Activated CD4-positive, alpha-beta T cell treated with anti-CD3 and anti-CD28 coated beads, Interleukin-2, amount 50 U/mL, for 4 hours (primary cell): ENCODE measurements around the gene TRIM47.
"Not testable (repeated sequence)": the region's sequence is repeated elsewhere in the genome, so short reads cannot be mapped to it uniquely, and the experiment has no call there.

Experiments used
- DNase-seq, 2 experiments: peaks; one replicate each; pipeline ENCODE4 v3.0.0-alpha.2; 2020

TRIM47 gene

GRCh38 chr17:75891022-75891604, 12.7 kb upstream of the TRIM47 start:
- no peak for DNase-seq

DNA sequence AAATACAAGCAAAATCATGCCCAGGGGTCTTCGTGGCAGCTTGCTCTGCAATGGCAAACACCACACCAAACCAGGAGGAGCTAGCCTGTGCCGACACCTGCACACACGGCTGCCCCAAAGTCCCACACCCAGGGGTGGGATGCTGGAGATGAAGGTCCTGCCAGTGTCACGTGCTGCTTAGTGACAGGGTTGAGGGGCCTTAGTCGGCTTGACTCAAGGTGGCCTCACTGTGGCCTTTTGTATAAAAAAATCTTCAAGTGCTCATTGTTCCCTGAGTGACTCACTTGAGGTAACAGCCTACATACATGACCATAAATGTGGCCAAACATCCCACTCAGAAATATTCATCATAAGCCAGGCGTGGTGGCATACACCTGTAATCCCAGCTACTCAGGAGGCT, 11.1 kb upstream of the TRIM47 start:
- no peak for DNase-seq

DNA sequence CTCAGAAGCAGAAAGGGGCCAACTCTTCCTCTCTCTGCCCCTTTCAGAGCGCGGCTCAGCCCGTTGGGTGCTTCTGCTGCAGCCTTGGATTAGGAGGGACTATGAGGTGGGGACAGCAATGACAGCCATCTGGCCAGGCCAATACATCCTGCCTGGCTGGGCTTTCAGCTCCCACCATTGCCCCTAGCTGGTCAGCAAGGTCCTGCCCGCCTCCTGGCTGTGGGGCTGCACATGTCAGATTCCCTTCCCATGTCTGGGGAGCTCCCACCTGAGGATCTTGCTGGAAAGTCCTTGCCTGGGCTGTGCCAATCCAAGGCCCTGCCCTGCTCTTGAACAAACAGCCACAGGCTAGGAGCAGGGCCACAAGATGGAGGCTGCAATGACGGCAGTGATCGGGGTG, 10.1 kb upstream of the TRIM47 start:
- no peak for DNase-seq

DNA sequence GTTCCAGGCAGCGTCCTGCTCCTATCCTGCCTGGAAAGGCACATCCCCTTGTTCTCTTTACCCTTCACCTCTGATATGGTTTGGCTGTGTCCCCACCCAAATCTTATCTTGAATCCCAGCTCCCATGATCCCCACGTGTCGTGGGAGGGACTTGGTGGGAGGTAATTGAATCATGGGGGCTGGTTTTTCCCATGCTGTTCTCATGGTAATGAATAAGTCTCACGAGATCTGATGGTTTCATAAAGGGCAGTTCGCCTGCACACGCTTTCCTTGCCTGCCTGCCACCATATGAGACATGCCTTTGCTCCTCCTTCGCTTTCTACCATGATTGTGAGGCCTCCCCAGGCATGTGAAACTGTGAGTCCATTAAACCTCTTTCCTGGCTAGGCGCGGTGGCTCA, 7.5 kb upstream of the TRIM47 start:
- not testable (repeated sequence) for DNase-seq

DNA sequence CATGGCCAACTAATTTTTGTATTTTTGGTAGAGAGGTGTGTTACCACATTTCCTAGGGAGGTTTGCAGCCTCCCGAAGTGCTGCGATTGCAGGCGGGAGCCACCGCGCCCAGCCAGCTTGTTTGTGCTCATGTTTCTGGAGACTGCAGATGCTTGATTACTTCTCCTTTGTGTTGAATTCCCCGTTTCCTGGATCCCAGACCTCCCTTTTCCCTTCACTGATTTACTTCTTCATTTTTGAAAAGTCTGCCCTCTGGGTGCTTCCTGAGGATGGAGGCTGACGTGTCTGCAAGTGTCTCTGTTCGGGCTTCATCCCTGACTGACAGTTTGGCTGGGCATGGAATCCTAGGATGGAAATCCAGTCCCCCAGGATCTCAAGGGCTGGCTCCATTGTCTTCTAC, 7.0 kb upstream of the TRIM47 start:
- DNase-seq, result no peak

GRCh38 chr17:75881678-75882454, 3.5 kb upstream of the TRIM47 start:
- no peak for DNase-seq

GRCh38 chr17:75880266-75880665, 1.9 kb upstream of the TRIM47 start:
- DNase-seq, result no peak

GRCh38 chr17:75877752-75878173, 618 bp downstream of the TRIM47 start:
- DNase-seq, result peak; percentile 60 to 62

DNA sequence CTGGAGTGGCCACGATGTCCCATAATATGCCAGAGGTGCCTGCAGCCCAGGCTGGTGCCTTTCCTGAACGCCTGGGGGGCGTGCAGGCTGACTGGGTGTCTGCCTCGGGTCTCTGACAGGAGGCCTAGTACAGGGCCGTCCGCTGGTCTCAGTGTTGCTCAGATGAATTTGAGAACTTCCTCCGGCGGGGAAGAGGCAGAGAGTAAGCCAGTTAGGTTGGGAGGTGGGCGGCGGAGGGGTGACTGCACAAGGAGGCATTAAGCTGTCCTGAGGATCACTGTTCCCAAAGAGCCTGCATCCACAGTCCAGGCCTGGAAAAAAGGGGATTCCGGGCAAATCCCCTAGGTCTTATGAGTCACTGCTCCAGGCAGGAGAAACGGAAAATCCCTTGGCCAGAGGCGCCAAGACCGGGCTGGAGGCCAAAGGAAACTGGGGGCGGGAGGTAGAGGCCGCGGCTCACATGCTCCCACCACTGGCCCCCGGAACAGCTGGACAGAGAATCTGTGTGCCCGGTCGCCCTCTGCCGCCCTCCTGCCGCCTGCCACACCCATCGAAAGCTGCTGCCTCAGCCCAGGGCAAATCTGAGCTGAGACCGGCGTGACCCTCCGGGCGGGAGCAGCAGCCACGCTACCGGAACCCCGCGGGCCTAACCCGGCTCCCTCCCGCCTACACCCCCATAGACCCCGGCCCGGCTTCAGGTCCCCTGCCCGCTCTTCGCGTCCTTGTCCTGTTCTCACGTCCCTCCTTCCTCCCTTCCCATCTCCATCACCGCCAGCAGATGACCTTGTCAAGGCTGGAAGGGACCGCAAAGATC, 1.2 kb downstream of the TRIM47 start:
- no peak for DNase-seq

DNA sequence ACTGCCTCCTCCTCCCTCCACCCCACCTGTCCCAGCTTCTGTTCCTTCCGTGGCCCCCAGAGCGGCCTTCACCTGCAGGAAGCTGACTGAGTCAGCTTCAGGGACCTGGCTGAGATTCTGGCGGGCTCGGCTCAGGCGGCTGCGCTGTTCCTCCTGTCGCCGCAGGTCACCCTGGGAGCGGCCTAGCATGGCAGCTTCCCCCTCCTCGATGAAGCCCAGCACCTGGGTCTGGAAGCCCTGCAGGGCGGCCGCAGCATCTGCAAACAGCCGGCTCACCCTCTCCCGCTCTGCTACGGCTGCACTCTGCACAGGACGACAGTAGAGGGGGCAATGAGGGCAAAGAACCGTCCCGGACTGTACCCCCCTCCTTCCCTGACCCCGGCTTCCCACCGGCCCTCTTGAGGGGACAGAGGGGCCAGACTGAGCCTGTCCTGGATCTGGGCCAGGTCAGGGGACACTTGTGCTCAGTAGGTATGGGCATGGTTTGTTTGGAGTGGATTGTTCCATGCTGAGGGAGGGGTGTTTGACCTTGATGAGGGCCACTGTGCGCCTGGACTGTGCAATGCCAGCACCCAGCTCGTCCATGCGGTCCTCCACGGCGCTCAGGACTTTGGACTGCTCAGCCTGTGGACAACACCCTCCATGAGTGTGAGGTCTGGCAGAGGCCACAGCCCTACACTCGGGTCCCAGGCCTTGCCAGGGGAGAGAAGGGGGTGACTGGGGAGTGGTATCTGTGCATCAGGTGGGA, 2.0 kb downstream of the TRIM47 start:
- peak; percentile 64 to 67 for DNase-seq

- no peak for DNase-seq
These were observed 2.5 kb downstream of the TRIM47 start for GRCh38 chr17:75875940-75876189.

GRCh38 chr17:75875182-75875939, 3.0 kb downstream of the TRIM47 start:
- no peak for DNase-seq

DNA sequence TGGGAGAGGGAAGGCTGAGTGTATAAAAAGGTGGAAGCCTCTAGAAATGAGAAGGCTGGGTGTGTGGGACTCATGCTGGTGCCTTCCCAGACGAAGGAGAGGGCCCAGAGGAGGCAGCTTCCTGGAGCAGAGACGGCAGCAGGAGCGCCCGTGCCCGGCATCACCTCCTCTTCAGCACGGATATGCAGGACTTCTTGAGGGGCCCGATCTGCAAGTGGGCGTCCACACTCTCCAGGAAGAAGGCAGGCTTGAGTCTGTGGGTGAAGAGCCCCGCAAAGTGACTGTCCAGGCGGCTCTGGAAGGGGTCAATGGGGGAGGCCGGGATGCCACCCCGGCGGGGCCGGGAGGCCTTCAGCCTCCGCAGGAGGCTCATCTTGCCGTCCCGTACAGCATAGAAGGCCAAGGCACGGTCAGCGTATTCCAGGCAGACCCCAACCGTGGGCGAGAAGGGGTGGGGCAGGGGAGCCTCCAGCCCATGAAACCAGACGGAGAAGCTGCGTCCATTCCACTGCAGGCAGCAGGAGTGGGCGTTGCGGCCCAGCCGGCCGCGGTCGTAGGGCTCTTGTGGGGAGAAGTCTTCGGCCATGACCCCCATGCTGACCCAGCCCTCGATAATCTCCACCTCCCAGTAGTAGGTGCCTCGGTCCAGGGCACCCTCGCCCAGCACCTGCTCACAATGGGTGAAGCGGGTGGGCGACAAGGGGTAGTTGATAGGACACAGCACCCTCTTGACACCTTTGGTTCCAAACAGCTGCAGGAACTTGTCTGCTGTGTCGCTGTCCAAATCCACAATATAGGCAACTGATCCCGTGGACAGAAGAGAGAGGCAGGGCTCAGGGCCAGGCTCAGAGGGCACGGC, 3.8 kb downstream of the TRIM47 start:
- DNase-seq, result no peak

GRCh38 chr17:75873587-75874322, 4.6 kb downstream of the TRIM47 start:
- DNase-seq, result no peak

DNA sequence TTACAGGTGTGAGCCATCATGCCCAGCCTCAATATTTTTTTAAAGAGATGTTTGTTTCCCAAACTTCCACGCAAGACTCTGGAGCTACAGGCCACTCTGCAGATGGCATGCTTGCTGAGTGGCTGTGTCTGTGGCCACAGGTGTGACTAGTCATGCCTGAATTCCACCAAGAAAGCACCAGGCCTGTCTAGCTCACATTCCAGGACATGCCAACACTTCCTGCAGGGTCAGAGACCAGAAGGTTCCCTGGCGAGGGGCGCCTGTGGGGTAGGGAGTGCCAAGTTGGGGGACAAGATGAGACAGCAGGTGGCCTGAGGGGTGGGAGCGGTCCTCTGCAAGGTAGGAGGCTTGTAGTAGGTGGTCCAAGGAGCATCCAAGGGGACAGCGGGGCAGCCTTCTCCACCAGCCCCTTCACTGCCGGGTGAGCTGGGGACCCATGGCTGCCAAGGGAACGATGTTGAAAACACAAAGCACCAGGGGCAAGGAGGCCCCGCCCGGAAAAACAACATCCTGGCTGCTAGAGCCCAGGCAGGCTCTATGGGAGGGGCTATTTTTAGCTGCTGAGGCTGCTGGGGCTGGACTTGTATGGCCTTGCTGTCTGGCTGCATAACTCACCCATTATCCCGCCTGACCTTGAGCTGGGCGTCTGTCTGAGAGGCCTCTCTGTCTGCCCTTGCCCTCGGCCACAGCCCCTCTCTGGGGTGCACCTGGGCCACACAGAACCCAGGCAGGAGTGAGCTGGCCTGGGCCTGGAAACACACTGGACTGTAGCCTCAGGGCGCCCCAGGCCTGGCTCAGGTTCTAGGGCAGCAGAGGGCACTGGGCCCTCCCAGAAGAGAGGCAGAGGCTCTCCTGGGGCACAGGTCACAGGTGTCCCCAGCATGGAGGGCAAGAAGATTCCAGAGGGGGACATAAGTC, 5.7 kb downstream of the TRIM47 start:
- peak in 1 of 2 experiments; percentile 31 for DNase-seq

- DNase-seq, result not testable (repeated sequence)
These were observed 8.2 kb downstream of the TRIM47 start for GRCh38 chr17:75870228-75870627.

DNA sequence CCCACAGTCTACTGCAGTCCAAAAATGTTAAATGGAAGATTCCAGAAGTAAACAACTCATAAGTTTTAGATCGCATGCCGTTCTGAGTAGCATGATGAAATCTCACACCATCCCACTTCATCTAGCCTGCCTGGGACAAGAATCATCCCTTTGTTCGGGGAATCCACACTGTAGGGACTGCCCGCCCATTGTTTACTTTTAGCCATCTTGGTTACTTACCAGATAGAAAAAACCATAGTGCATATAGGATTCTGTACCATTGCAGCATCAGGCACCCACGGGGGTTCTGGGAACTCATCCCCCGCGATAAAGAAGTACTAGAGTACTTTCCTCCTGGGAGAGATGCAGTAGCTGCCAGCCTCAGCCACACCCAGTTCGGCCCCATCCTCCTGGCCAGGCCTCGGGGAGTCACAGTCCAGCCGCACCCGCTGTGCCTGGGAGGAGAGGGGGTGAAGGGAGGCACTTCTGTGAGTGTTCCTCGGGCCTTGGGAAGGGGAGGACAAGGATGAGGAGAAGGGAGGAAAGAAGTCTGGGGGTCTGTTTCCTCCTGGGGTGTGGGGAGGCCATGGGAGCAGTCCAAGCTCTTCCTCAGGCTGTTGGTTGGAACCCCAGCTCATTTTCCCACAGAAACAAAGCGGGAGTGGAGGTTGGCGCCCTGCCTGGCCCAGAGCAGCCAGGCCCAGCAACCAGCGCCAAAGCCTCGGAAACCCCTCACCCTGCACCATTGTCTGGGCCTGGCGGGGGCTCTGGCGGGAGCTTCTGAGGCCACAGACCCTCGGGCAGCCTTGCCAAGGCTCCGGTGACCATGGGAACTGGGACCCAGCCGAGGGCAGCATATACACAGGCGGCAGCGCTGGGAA, 8.9 kb downstream of the TRIM47 start:
- no peak for DNase-seq

- not testable (repeated sequence) for DNase-seq
These were observed 9.6 kb downstream of the TRIM47 start for GRCh38 chr17:75868730-75869281.
